Heart right ventricle (tissue), 16 donors: ENCODE results near the gene KIF1A. TPM values are rescaled to one million over a fixed set of nuclear protein-coding genes. Genes with fewer than 3 reads are reported as not detected.

Experiments
- ATAC-seq, 8 donors: fragments of 200-7000 bp; cut with Tn5 transposase; one replicate each; pipeline ENCODE4 v1.9.1; 2020; ENCODE audit warnings: mild to moderate bottlenecking in 8 of 8, moderate library complexity in 8 of 8, moderate number of reproducible peaks in 1 of 8
- DNase-seq, 2 donors: peaks; one replicate each; pipeline ENCODE4 v3.0.0-alpha.2; 2020
- H3K27ac ChIP-seq, 10 donors: fragments of 200-600 bp; sonication (generic) in 2 of 10; one replicate each; pipeline versions ENCODE4 v1.5.0 to v1.8.0; 2020 to 2022; ENCODE audit warnings: mild to moderate bottlenecking in 3 of 10
- H3K27me3 ChIP-seq, 7 donors: fragments of 200-600 bp; one replicate each; pipeline ENCODE4 v1.8.0; 2021 to 2022; ENCODE audit warnings: mild to moderate bottlenecking in 2 of 7
- H3K36me3 ChIP-seq, 9 donors: fragments of 200-600 bp; sonication (generic) in 1 of 9; one replicate each; pipeline versions ENCODE4 v1.5.0 to v1.8.0; 2020 to 2022; ENCODE audit warnings: mild to moderate bottlenecking in 2 of 9
- H3K4me1 ChIP-seq, 9 donors: fragments of 200-600 bp; sonication (generic) in 1 of 9; one replicate each; pipeline versions ENCODE4 v1.5.0 to v1.8.0; 2020 to 2022; ENCODE audit warnings: mild to moderate bottlenecking in 4 of 9
- H3K4me3 ChIP-seq, 10 donors: fragments of 200-600 bp; sonication (generic) in 2 of 10; one replicate each; pipeline versions ENCODE4 v1.5.0 to v1.8.0; 2020 to 2022; ENCODE audit warnings: mild to moderate bottlenecking in 7 of 10, moderate library complexity in 2 of 10
- H3K9me3 ChIP-seq, 11 donors: fragments of 200-600 bp in 10 of 11; sonication (generic) in 2 of 11; one replicate each; pipeline versions ENCODE4 v1.5.0 to v1.8.0; 2013 to 2022; ENCODE audit warnings: mild to moderate bottlenecking in 2 of 11, control low read depth in 1 of 11, moderate library complexity in 1 of 11
- WGBS, 2 donors: extraction: QIAGEN DNeasy Blood & Tissue Kit; methylation state at CpG; one replicate each; pipeline ENCODE4 v1.1.7; 2013; ENCODE audit warnings: inconsistent platforms in 1 of 2; 5-methylcytosine and 5-hydroxymethylcytosine counted together
- intact Hi-C, 10 donors: fragments of 100-400 bp; cut with DNase I; formaldehyde crosslinking; loops; one replicate each; pipeline versions ENCODE4 v1.11.1 to v1.14.2; 2022
- polyA plus RNA-seq, 2 donors: library from polyadenylated mRNA; stranded (reverse); fragments of 200-250 nt; gene quantifications; one replicate each; pipeline ENCODE4 v1.2.3, GENCODE V29; 2013
- total RNA-seq, 10 donors: library from RNA; stranded (reverse); fragmentation: NEBNext Ultra II Directional in 3 of 10; extraction: Animal tissue kit (Norgen Biotek cat#: 25700) in 3 of 10; gene quantifications; one replicate each; pipeline versions ENCODE4 v1.2.1 to v1.2.4, GENCODE V29; 2021 to 2023
- TF ChIP-seq, protein P1 (sequence below), 9 donors: fragments of 200-600 bp; sonication (generic) in 2 of 9; IDR thresholded peaks; one replicate each; pipeline versions ENCODE4 v1.5.0 to v1.8.0; 2021 to 2022; ENCODE audit warnings: antibody characterized with exemption in 9 of 9, mild to moderate bottlenecking in 5 of 9, moderate library complexity in 1 of 9
- donor health status: Arrhythmogenic right ventricular cardiomyopathy.
- donor health status: ischemic (EF 13 %, LVEDD 7.1; RV severe dilation, severe dysfunction).
- donor health status: healthy with polysubstance abuse.
- donor health status: DM: no; HTN: yes; CAD: no.
- donor health status: DM: no; HTN: no; CAD: no.
- donor health status: ischemic (EF 25% LVEDD 6.9; RV normal size, moderate dysfunction).
- donor health status: ischemic (EF 25% LVEDD 5.7; RV mildly dilated, moderate dysfunction).
- donor health status: healthy.
- donor health status: DM: yes; HTN: yes; CAD: no.
- donor health status: Ischemic cardiomyopathy.
- donor health status: ischemic (EF 35%, LVEDD 5.7; RV mildly dilated, moderate dysfunction).
- donor health status: nonischemic (EF 11% LVEDD 7.7; RV severe dilation, severe dysfunction).
- donor health status: DM: yes; HTN: yes; CAD: no.
- donor health status: PGD.
- donor health status: ischemic (EF 29% LVEDD 5.4; RV normal size, mild dysfunction).
- donor health status: nonischemic (EF 23%, LVEDD 6.1; RV moderate dilation, normal function).

KIF1A gene
- total and polyA plus RNA-seq, 12 donors: 0.37 to 21.4 (median 1.4) TPM

DNA sequence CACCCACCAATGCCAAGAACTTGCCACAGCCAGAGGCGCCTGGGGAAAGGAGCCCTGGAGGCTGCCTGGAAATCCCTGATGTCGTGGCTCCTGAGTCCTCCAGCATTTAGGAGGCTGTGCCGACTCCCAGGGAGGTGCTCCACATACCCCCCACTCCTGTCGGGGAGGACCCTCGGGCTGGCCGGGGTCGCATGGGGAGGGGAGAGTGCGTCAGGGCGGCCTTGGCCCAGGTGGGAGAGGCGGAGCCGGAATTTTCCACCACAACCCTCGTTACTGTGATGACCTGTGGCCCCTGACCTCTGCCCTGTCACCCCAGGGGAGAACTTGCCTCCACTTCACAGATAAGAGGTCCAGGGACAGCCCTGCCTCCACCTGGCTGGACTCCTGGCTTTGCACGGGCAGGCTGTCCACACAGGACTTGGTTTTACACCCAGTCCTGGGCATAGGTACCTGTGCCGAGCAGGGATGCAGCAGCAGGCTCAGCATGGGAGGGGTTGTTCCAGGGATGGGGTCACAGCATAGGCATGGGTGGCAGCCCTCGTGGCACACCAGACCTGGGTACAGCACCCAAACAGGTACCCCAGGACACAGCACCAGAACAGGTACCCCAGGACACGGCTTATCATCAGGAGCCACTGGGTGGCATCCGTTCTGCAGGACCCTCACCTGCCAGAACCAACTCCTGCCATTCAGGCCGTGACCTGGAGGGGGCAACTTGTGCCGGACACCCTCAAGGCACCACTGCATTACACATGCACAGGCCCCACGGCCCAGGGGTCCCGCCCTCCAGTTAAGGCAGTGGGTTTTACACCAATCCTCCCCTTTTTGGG lies 36.3 kb upstream of the KIF1A start:
- WGBS, 2 donors: 72 to 73% methylated on average over 21 of the region's 21 CpGs
- peak in 1 of 8 donors; percentile 19 for ATAC-seq
- Histone ChIP-seq H3K9me3 (peaks cover 0 to 12% (median 0%) of the 10 kb centered on the region in 11 donors), H3K36me3 (no peaks in the 10 kb centered on the region), H3K4me1 (peaks cover 0 to 2% (median 0%) of the 10 kb centered on the region in 9 donors), H3K27me3 (peaks cover 0 to 15% (median 0%) of the 10 kb centered on the region in 7 donors), H3K27ac (no peak overlapping the region), H3K4me3 (no peak overlapping the region)
- intact Hi-C loops: loop anchor here in 7 of 10 donors (10.0 kb wide), 6 partner anchors 128 to 878 kb away; partner anchors contain the start of genes SNED1 (in 3 of the 7) and D2HGDH (in 2 of the 7)
- TF ChIP-seq, protein P1, sequence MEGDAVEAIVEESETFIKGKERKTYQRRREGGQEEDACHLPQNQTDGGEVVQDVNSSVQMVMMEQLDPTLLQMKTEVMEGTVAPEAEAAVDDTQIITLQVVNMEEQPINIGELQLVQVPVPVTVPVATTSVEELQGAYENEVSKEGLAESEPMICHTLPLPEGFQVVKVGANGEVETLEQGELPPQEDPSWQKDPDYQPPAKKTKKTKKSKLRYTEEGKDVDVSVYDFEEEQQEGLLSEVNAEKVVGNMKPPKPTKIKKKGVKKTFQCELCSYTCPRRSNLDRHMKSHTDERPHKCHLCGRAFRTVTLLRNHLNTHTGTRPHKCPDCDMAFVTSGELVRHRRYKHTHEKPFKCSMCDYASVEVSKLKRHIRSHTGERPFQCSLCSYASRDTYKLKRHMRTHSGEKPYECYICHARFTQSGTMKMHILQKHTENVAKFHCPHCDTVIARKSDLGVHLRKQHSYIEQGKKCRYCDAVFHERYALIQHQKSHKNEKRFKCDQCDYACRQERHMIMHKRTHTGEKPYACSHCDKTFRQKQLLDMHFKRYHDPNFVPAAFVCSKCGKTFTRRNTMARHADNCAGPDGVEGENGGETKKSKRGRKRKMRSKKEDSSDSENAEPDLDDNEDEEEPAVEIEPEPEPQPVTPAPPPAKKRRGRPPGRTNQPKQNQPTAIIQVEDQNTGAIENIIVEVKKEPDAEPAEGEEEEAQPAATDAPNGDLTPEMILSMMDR (IDR thresholded peaks at IDR 0.05): peak in 1 of 9 donors; percentile 12
- DNase-seq: no peak

DNA sequence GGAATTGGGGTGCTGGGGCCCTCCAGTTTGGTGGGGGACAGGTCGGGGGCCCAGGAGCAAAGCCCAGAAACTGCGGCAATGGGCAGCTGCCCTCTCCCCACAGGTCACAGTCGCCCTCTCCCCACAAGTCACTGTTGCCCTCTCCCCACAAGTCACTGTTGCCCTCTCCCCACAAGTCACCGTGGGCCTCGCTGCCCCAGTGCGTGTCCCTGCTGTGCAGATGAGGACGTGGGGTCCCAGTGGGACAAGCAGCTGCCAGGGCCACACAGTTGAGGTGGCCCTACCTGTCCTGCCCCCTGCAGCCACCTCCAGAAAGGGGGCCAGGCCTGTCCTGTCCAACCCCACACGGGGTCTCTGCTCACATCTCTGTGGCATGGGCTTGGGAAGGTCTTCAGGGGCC lies 35.7 kb upstream of the KIF1A start:
- Histone ChIP-seq H3K36me3 (no peaks in the 10 kb centered on the region), H3K27ac (no peak overlapping the region), H3K9me3 (peaks cover 0 to 12% (median 0%) of the 10 kb centered on the region in 11 donors), H3K27me3 (peaks cover 0 to 15% (median 0%) of the 10 kb centered on the region in 7 donors), H3K4me1 (peaks cover 0 to 3% (median 0%) of the 10 kb centered on the region in 9 donors), H3K4me3 (no peak overlapping the region)
- intact Hi-C loops: loop anchor here in 7 of 10 donors (10.0 kb wide), 6 partner anchors 129 to 879 kb away; partner anchors contain the start of genes SNED1 (in 3 of the 7) and D2HGDH (in 2 of the 7)
- 91 to 92% methylated on average over 8 of the region's 8 CpGs for WGBS, 2 donors
- TF ChIP-seq, protein P1 (IDR thresholded peaks at IDR 0.05): no peak
- ATAC-seq: no peak
- DNase-seq: no peak

DNA sequence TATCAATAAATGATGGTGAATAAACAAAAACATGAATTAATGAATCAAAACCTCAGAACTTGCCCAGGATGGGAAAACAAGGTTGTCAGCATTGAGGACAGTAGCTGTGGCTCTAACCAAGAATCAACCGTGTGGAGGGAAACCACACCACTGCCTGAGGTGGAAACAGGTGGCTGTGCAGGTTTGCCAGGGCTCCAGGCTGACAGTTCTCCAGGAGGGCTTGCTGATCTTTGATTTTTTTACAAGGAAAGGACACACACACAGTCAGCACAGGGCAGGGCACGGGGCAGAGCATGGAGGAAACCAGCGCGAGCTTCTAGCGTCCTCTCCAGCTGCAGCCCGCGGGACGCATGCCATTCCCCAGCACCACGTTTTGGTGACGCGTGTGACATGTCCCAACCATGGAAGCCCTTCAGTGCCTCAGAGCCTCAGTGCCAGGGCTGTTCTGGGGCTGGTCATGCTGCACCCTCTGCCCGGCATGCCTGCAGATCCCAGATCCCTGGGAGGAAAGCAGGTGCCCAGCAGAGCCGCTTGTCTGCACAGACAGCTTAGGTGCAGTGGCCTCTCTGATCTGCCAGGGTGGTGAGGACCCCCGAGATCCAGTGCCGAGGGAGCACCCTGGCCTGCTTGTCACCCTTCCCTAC lies 32.8 kb upstream of the KIF1A start:
- no peak overlapping the region for H3K4me3 ChIP-seq
- H3K27ac ChIP-seq: no peak overlapping the region
- 83% methylated on average over 15 of the region's 15 CpGs for WGBS, 2 donors
- H3K36me3 ChIP-seq: no peaks in the 10 kb centered on the region
- TF ChIP-seq, protein P1 (IDR thresholded peaks at IDR 0.05): no peak
- DNase-seq (no peak), ATAC-seq (no peak)
- intact Hi-C loops: loop anchor here in 7 of 10 donors (10.0 kb wide), 6 partner anchors 132 to 882 kb away; partner anchors contain the start of genes SNED1 (in 3 of the 7) and D2HGDH (in 2 of the 7)
- peaks cover 0 to 3% (median 0%) of the 10 kb centered on the region in 9 donors for H3K4me1 ChIP-seq
- peaks cover 0 to 15% (median 0%) of the 10 kb centered on the region in 7 donors for H3K27me3 ChIP-seq
- peaks cover 0 to 12% (median 0%) of the 10 kb centered on the region in 11 donors for H3K9me3 ChIP-seq
